Loucy (cell line): ENCODE results near the gene SHC3.

Experiments
- CTCF ChIP-seq: fragments of 200-600 bp; sonication (generic); conservative IDR thresholded peaks from 2 replicates; pipeline ENCODE4 v1.5.1; 2014; ENCODE audit warnings: mild to moderate bottlenecking, antibody characterized with exemption, low read length
- EZH2phosphoT487 ChIP-seq: fragments of 200-600 bp; IDR thresholded peaks from 2 replicates; pipeline ENCODE4 v1.6.1; 2018; ENCODE audit warnings: antibody characterized with exemption, mild to moderate bottlenecking, moderate library complexity, borderline replicate concordance

- TF ChIP-seq CTCF, result no peak
- no peak for TF ChIP-seq EZH2phosphoT487
Observed at GRCh38 chr9:88994469-88995199, 184.0 kb downstream of the SHC3 start.
